Measurements from ENCODE around the gene TMEM222.
A peak's percentile ranks its signal among the peaks of the same experiment; 100 is the strongest.

Gene TMEM222

GRCh38 chr1:27356619-27357280 is 34.8 kb downstream of the TMEM222 start:
- no peak for TF ChIP-seq CTCF (IDR thresholded peaks at IDR 0.05; ENCODE audit: borderline replicate concordance, control extremely low read depth, extremely low read depth, insufficient read depth, missing control alignments)
- in situ Hi-C loops (cut with MboI; ENCODE audit: low sequenced_read_pairs, unreplicated experiment): no loop called here
- no peak for DNase-seq (ENCODE audit: low spot score)

- TF ChIP-seq CTCF (IDR thresholded peaks at IDR 0.05; ENCODE audit: borderline replicate concordance, control extremely low read depth, extremely low read depth, insufficient read depth, missing control alignments): peak; percentile 92
- DNase-seq (ENCODE audit: low spot score): peak; percentile 97
- in situ Hi-C loops (cut with MboI; ENCODE audit: low sequenced_read_pairs, unreplicated experiment): no loop called here
Measured at GRCh38 chr1:27357281-27358037, 35.5 kb downstream of the TMEM222 start.

- no peak for TF ChIP-seq CTCF (IDR thresholded peaks at IDR 0.05; ENCODE audit: borderline replicate concordance, control extremely low read depth, extremely low read depth, insufficient read depth, missing control alignments)
- DNase-seq (ENCODE audit: low spot score): no peak
- in situ Hi-C loops (cut with MboI; ENCODE audit: low sequenced_read_pairs, unreplicated experiment): no loop called here
Measured at GRCh38 chr1:27358038-27358927, 36.3 kb downstream of the TMEM222 start.

- no peak for TF ChIP-seq CTCF (IDR thresholded peaks at IDR 0.05; ENCODE audit: borderline replicate concordance, control extremely low read depth, extremely low read depth, insufficient read depth, missing control alignments)
- in situ Hi-C loops (cut with MboI; ENCODE audit: low sequenced_read_pairs, unreplicated experiment): no loop called here
- DNase-seq (ENCODE audit: low spot score): no peak
Measured at GRCh38 chr1:27358928-27359313, 37.0 kb downstream of the TMEM222 start.

- in situ Hi-C loops (cut with MboI; ENCODE audit: low sequenced_read_pairs, unreplicated experiment): no loop called here
- DNase-seq (ENCODE audit: low spot score): no peak
- no peak for TF ChIP-seq CTCF (IDR thresholded peaks at IDR 0.05; ENCODE audit: borderline replicate concordance, control extremely low read depth, extremely low read depth, insufficient read depth, missing control alignments)
Measured at GRCh38 chr1:27359822-27360158, 37.8 kb downstream of the TMEM222 start.

Measured in GM13976 (cell line).